DOHH2 (cell line): ENCODE measurements around the gene EPYC.

Source experiments
- EZH2phosphoT487 ChIP-seq: fragments of 200-600 bp; sonication (generic); IDR thresholded peaks from 2 replicates; pipeline ENCODE4 v1.6.1; 2017; ENCODE audit warnings: borderline replicate concordance, mild to moderate bottlenecking, antibody characterized with exemption, low read length, moderate library complexity, mixed read lengths
- TF ChIP-seq, protein P1 (sequence below): fragments of 200-600 bp; sonication (generic); IDR thresholded peaks from one replicate; pipeline ENCODE4 v1.5.1; 2014; ENCODE audit warnings: antibody characterized with exemption, mild to moderate bottlenecking, low read depth, low read length; ENCODE audit not compliant: poor library complexity, severe bottlenecking

DNA sequence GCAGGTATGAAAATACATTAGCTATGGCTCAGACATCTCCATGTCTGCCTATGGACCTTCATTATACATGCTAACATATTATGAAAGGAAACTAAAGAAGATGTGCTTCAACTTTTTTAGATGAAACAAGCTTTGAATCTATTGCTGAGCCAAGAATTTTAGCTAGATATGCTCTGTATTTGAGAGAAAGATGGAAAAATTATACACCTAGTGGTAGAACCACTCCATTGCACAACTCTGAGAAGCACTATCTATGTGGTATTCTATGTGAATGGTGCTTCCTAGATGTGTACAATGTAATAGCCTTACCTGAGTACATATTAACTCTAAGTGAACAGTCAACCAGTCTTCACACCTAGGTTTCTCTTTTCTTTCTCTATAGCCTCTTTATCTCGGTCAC is 17.3 kb downstream of the EPYC start:
- TF ChIP-seq, protein P1, sequence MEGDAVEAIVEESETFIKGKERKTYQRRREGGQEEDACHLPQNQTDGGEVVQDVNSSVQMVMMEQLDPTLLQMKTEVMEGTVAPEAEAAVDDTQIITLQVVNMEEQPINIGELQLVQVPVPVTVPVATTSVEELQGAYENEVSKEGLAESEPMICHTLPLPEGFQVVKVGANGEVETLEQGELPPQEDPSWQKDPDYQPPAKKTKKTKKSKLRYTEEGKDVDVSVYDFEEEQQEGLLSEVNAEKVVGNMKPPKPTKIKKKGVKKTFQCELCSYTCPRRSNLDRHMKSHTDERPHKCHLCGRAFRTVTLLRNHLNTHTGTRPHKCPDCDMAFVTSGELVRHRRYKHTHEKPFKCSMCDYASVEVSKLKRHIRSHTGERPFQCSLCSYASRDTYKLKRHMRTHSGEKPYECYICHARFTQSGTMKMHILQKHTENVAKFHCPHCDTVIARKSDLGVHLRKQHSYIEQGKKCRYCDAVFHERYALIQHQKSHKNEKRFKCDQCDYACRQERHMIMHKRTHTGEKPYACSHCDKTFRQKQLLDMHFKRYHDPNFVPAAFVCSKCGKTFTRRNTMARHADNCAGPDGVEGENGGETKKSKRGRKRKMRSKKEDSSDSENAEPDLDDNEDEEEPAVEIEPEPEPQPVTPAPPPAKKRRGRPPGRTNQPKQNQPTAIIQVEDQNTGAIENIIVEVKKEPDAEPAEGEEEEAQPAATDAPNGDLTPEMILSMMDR: peak; percentile 34
- no peak for TF ChIP-seq EZH2phosphoT487
